NT2/D1 (cell line): ENCODE results near the gene LACC1.

ENCODE experiments used
- DNase-seq: peaks from one replicate; pipeline ENCODE4 v3.0.0-alpha.2; 2011; ENCODE audit warnings: low read depth, low spot score
- H3K27me3 ChIP-seq: 2 replicates; pipeline ENCODE4 v1.6.0; 2011; ENCODE audit warnings: mild to moderate bottlenecking; ENCODE audit not compliant: insufficient read length, insufficient read depth
- H3K36me3 ChIP-seq: 2 replicates; pipeline ENCODE4 v1.6.1; 2011; ENCODE audit warnings: mild to moderate bottlenecking, low read length, mixed read lengths; ENCODE audit not compliant: insufficient read depth, insufficient read length
- H3K4me1 ChIP-seq: 2 replicates; pipeline ENCODE4 v1.5.1; 2011; ENCODE audit not compliant: insufficient read depth, insufficient read length
- H3K4me3 ChIP-seq: 2 replicates; pipeline ENCODE4 v1.5.1; 2011; ENCODE audit warnings: low read depth; ENCODE audit not compliant: insufficient read length
- H3K9ac ChIP-seq: 2 replicates; pipeline ENCODE4 v1.6.0; 2011; ENCODE audit warnings: low read depth; ENCODE audit not compliant: insufficient read length
- H3K9me3 ChIP-seq: 2 replicates; pipeline ENCODE4 v1.5.1; 2011; ENCODE audit warnings: mild to moderate bottlenecking, low read length; ENCODE audit not compliant: insufficient read depth
- SUZ12 ChIP-seq: IDR thresholded peaks from 2 replicates; pipeline ENCODE4 v1.6.1; 2011; ENCODE audit not compliant: insufficient read length, insufficient read depth; ENCODE audit errors: extremely low read depth
- YY1 ChIP-seq: IDR thresholded peaks from 2 replicates; pipeline ENCODE4 v1.6.1; 2011; ENCODE audit not compliant: insufficient read length, insufficient read depth
- ZNF274 ChIP-seq: IDR thresholded peaks from 2 replicates; pipeline ENCODE4 v1.6.1; 2011; ENCODE audit warnings: mild to moderate bottlenecking, low read depth, low read length

LACC1 gene

GRCh38 chr13:43850873-43851272 is 28.8 kb upstream of the LACC1 start:
- H3K4me1 ChIP-seq, result no peaks in the 10 kb centered on the region
- H3K36me3 ChIP-seq, result no peaks in the 10 kb centered on the region
- H3K9me3 ChIP-seq, result peaks cover 35% of the 10 kb centered on the region
- DNase-seq, result no peak
- H3K9ac ChIP-seq, result no peak overlapping the region
- no peaks in the 10 kb centered on the region for H3K27me3 ChIP-seq
- no peak for TF ChIP-seq YY1
- no peak for TF ChIP-seq SUZ12
- no peak for TF ChIP-seq ZNF274
- no peak overlapping the region for H3K4me3 ChIP-seq

- DNase-seq, result no peak
- Histone ChIP-seq H3K9ac (no peak overlapping the region), H3K4me1 (no peaks in the 10 kb centered on the region), H3K36me3 (no peaks in the 10 kb centered on the region), H3K9me3 (peaks cover 35% of the 10 kb centered on the region), H3K4me3 (no peak overlapping the region), H3K27me3 (no peaks in the 10 kb centered on the region)
- TF ChIP-seq YY1, result no peak
- TF ChIP-seq ZNF274, result no peak
- TF ChIP-seq SUZ12, result no peak
Observed at GRCh38 chr13:43852923-43853404, 26.7 kb upstream of the LACC1 start.

- H3K9me3 ChIP-seq, result peaks cover 11% of the 10 kb centered on the region; the same call in 1 of the 2 replicates
- H3K36me3 ChIP-seq, result no peaks in the 10 kb centered on the region
- H3K4me1 ChIP-seq, result no peaks in the 10 kb centered on the region
- H3K4me3 ChIP-seq, result no peak overlapping the region
- no peak for DNase-seq
- no peak overlapping the region for H3K9ac ChIP-seq
- TF ChIP-seq SUZ12, result no peak
- no peak for TF ChIP-seq ZNF274
- no peak for TF ChIP-seq YY1
- no peaks in the 10 kb centered on the region for H3K27me3 ChIP-seq
Observed at GRCh38 chr13:43861863-43862262, 17.8 kb upstream of the LACC1 start.

- H3K9me3 ChIP-seq, result peaks cover 11% of the 10 kb centered on the region; the same call in 1 of the 2 replicates
- H3K4me3 ChIP-seq, result no peak overlapping the region
- no peaks in the 10 kb centered on the region for H3K4me1 ChIP-seq
- no peak overlapping the region for H3K9ac ChIP-seq
- TF ChIP-seq YY1 (no peak), ZNF274 (no peak), SUZ12 (no peak)
- H3K36me3 ChIP-seq, result no peaks in the 10 kb centered on the region
- H3K27me3 ChIP-seq, result no peaks in the 10 kb centered on the region
- DNase-seq, result no peak
Observed at GRCh38 chr13:43864921-43865320, 14.8 kb upstream of the LACC1 start.

GRCh38 chr13:43865892-43866291 is 13.8 kb upstream of the LACC1 start:
- Histone ChIP-seq H3K36me3 (no peaks in the 10 kb centered on the region), H3K27me3 (no peaks in the 10 kb centered on the region), H3K4me3 (no peak overlapping the region), H3K9ac (no peak overlapping the region), H3K9me3 (peaks cover 11% of the 10 kb centered on the region; the same call in 1 of the 2 replicates), H3K4me1 (no peaks in the 10 kb centered on the region)
- no peak for TF ChIP-seq SUZ12
- no peak for TF ChIP-seq ZNF274
- TF ChIP-seq YY1, result no peak
- DNase-seq, result no peak

- TF ChIP-seq YY1, result no peak
- no peak for TF ChIP-seq ZNF274
- TF ChIP-seq SUZ12, result no peak
- Histone ChIP-seq H3K36me3 (peaks cover 3% of the 10 kb centered on the region), H3K4me1 (no peaks in the 10 kb centered on the region), H3K9ac (no peak overlapping the region), H3K27me3 (no peaks in the 10 kb centered on the region), H3K4me3 (no peak overlapping the region), H3K9me3 (no peaks in the 10 kb centered on the region)
- no peak for DNase-seq
Observed at GRCh38 chr13:43872181-43872580, 7.5 kb upstream of the LACC1 start.

GRCh38 chr13:43874504-43875092 is 5.1 kb upstream of the LACC1 start:
- peaks cover 3% of the 10 kb centered on the region for H3K36me3 ChIP-seq
- H3K4me1 ChIP-seq, result no peaks in the 10 kb centered on the region
- no peaks in the 10 kb centered on the region for H3K27me3 ChIP-seq
- no peaks in the 10 kb centered on the region for H3K9me3 ChIP-seq
- no peak for DNase-seq
- no peak for TF ChIP-seq SUZ12
- no peak for TF ChIP-seq YY1
- no peak for TF ChIP-seq ZNF274
- H3K9ac ChIP-seq, result no peak overlapping the region
- no peak overlapping the region for H3K4me3 ChIP-seq
